Upper lobe of left lung (tissue), 6 donors: ENCODE data around the gene PDIA6. TPM values are rescaled to one million over a fixed set of nuclear protein-coding genes. Genes with fewer than 3 reads are reported as not detected.

Experiments
- ATAC-seq, 2 donors: fragments of 200-7000 bp; cut with Tn5 transposase; one replicate each; pipeline ENCODE4 v1.9.1; 2022; ENCODE audit warnings: mild to moderate bottlenecking in 2 of 2, moderate library complexity in 2 of 2; ENCODE audit not compliant: low FRiP score in 2 of 2
- DNase-seq, 2 donors: peaks; one replicate each; pipeline ENCODE4 v3.0.0-alpha.2; 2019 to 2020
- H3K27ac ChIP-seq, 4 donors: fragments of 200-600 bp; sonication (generic); one replicate each; pipeline ENCODE4 v1.5.1; 2016 to 2019
- H3K27me3 ChIP-seq, 4 donors: fragments of 200-600 bp; sonication (generic); one replicate each; pipeline ENCODE4 v1.5.1; 2017 to 2019
- H3K36me3 ChIP-seq, 4 donors: fragments of 200-600 bp; sonication (generic); one replicate each; pipeline ENCODE4 v1.5.1; 2016 to 2019
- H3K4me1 ChIP-seq, 4 donors: fragments of 200-600 bp; sonication (generic); one replicate each; pipeline ENCODE4 v1.5.1; 2018 to 2019
- H3K4me3 ChIP-seq, 4 donors: fragments of 200-600 bp; sonication (generic); one replicate each; pipeline ENCODE4 v1.5.1; 2017 to 2019; ENCODE audit warnings: mild to moderate bottlenecking in 2 of 4, moderate library complexity in 1 of 4
- H3K9me3 ChIP-seq, 4 donors: fragments of 200-600 bp; sonication (generic); one replicate each; pipeline ENCODE4 v1.5.1; 2018 to 2019
- CTCF ChIP-seq, 6 experiments: fragments of 450-650 bp in 4 of 6; fragments of 200-600 bp in 2 of 6; sonication (generic) in 2 of 6; IDR thresholded peaks; one replicate each; pipeline ENCODE4 v1.5.1; 2016 to 2019; ENCODE audit warnings: antibody characterized with exemption in 6 of 6
- EP300 ChIP-seq, 4 donors: sonication (generic); formaldehyde crosslinking; IDR thresholded peaks; one replicate each; pipeline ENCODE4 v1.5.1; 2017; ENCODE audit warnings: antibody characterized with exemption in 4 of 4, control low read depth in 2 of 4
- POLR2A ChIP-seq, 4 donors: fragments of 450-650 bp; IDR thresholded peaks; one replicate each; pipeline ENCODE4 v1.5.1; 2016 to 2017; ENCODE audit warnings: antibody characterized with exemption in 4 of 4, mild to moderate bottlenecking in 2 of 4
- POLR2AphosphoS5 ChIP-seq, 2 donors: sonication (generic); formaldehyde crosslinking; IDR thresholded peaks; one replicate each; pipeline ENCODE4 v1.5.1; 2017; ENCODE audit warnings: antibody characterized with exemption in 2 of 2
- WGBS, 2 donors: methylation state at CpG; one replicate each; pipeline ENCODE4 v1.1.5; 2017 to 2018; 5-methylcytosine and 5-hydroxymethylcytosine counted together
- total RNA-seq, 6 donors: library from RNA; depleted of rRNA in 4 of 6; stranded (reverse); fragments of >200 nt in 4 of 6; gene quantifications; one replicate each; pipeline versions ENCODE4 v1.1.0 to v1.2.1, GENCODE V29; 2016 to 2021
- donor health status: DM: no; HTN: no; CAD: no; lungs with moderate emphysema.
- donor health status: DM: no; HTN: yes; CAD: no; lungs with severe emphysema.

PDIA6 gene
- total RNA-seq, 6 donors from 2014 or later, result 32.5 to 209 (median 122) TPM

- TF ChIP-seq POLR2A (IDR thresholded peaks at IDR 0.05), result no peak
- TF ChIP-seq POLR2AphosphoS5 (IDR thresholded peaks at IDR 0.05), result no peak
- no peak for TF ChIP-seq CTCF (IDR thresholded peaks at IDR 0.05)
- no peak for TF ChIP-seq EP300 (IDR thresholded peaks at IDR 0.05)
- no peak for ATAC-seq
These were observed 12.4 kb downstream of the PDIA6 start for GRCh38 chr2:10800163-10800562.

DNA sequence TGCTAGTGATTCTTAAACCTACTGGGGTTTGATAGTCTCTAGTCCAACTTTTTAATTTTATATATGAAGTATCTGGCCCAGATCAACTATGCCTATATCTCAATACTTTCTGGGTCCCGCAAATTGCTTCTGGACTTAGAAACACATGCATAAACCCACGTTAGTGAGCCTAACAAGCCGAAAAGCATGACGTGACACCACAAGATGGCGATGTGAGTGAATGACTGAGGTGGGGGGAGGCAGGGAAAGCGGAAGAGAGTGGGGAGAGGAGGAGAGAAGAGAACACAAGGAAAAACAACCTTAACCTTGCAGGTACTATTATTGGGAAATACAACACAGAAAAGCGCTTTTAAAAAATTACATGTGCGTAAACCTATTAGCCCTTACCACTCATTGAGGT, 13.8 kb downstream of the PDIA6 start:
- peaks cover 9 to 78% (median 47%) of the 10 kb centered on the region in 4 donors for H3K36me3 ChIP-seq

More at GRCh38 chr2:10800163-10800562, 12.4 kb downstream of the PDIA6 start:
- no peaks in the 10 kb centered on the region for H3K27me3 ChIP-seq
- H3K27ac ChIP-seq, result no peak overlapping the region
- H3K9me3 ChIP-seq, result no peaks in the 10 kb centered on the region
- H3K4me1 ChIP-seq, result no peaks in the 10 kb centered on the region
- no peak overlapping the region for H3K4me3 ChIP-seq
- H3K36me3 ChIP-seq, result peaks cover 9 to 65% (median 40%) of the 10 kb centered on the region in 4 donors
- no peak for DNase-seq
- 92 to 96% methylated on average over 4 of the region's 4 CpGs for WGBS, 2 donors

DNA sequence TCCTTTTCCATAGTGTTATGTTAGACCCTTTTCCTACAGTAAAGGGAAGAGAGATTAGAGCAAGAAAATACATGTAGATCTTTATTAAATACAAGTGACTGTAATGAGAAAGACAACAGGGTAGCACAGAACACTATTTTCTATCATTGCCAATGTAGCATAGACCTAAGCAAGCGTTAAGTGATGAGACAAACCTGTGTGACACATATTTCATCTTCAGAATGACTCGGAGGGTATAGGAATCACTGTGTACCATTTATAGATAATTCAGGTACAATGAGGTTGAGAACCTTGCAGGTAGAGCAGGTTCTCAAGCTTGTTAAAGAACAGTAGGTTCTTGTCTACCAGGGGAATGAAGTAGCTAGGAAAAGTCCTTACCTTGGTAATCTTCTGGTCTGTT, 15.9 kb downstream of the PDIA6 start:
- H3K27me3 ChIP-seq, result no peaks in the 10 kb centered on the region
- TF ChIP-seq EP300 (IDR thresholded peaks at IDR 0.05) (no peak), CTCF (IDR thresholded peaks at IDR 0.05) (no peak)
- DNase-seq (no peak), ATAC-seq (no peak)
- WGBS, 2 donors, result 95 to 96% methylated on average over 2 of the region's 2 CpGs
- no peaks in the 10 kb centered on the region for H3K4me1 ChIP-seq
- no peak overlapping the region for H3K27ac ChIP-seq
- no peaks in the 10 kb centered on the region for H3K9me3 ChIP-seq
- H3K4me3 ChIP-seq, result no peak overlapping the region
- H3K36me3 ChIP-seq, result peaks cover 9 to 96% (median 61%) of the 10 kb centered on the region in 4 donors

More for the DNA sequence above, 13.8 kb downstream of the PDIA6 start:
- no peak for TF ChIP-seq POLR2A (IDR thresholded peaks at IDR 0.05)
- no peak for TF ChIP-seq EP300 (IDR thresholded peaks at IDR 0.05)
- TF ChIP-seq POLR2AphosphoS5 (IDR thresholded peaks at IDR 0.05), result no peak
- TF ChIP-seq CTCF (IDR thresholded peaks at IDR 0.05), result no peak
- Histone ChIP-seq H3K27me3 (no peaks in the 10 kb centered on the region), H3K9me3 (no peaks in the 10 kb centered on the region), H3K4me3 (no peak overlapping the region), H3K4me1 (no peaks in the 10 kb centered on the region), H3K27ac (no peak overlapping the region)
- 84 to 91% methylated on average over 8 of the region's 8 CpGs for WGBS, 2 donors
- no peak for ATAC-seq
- no peak for DNase-seq

DNA sequence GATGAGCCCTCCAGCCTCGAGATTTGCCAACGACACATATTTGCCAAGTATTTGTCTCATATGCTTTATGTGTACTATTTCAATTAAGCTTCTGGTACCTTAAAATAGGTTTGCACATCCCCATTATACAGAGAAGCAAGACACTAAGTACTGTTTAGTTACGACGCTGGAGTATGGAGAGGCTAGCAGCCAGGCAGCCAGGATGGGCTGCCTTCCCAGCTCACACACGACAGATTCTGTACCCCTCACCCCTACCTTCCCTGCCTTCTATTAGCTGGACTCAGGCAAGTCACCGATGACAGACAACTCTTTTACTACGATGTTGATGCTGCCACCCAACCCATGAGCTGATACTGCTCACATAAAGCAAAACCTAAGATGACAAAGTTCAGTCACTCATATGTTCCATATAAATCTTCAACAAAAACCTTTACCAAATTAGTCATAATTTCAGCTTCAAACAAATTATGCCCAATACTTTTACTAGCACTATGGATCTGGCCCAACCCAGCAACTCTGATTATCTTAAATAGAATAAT, 17.0 kb downstream of the PDIA6 start:
- Histone ChIP-seq H3K36me3 (peaks cover 12 to 96% (median 60%) of the 10 kb centered on the region in 4 donors), H3K9me3 (no peaks in the 10 kb centered on the region), H3K4me3 (no peak overlapping the region), H3K27me3 (no peaks in the 10 kb centered on the region), H3K27ac (no peak overlapping the region), H3K4me1 (peaks cover 0 to 8% (median 0%) of the 10 kb centered on the region in 4 donors)
- ATAC-seq (no peak), DNase-seq (no peak)
- 69% methylated on average over 7 of the region's 7 CpGs for WGBS, 2 donors
- TF ChIP-seq POLR2AphosphoS5 (IDR thresholded peaks at IDR 0.05), result no peak
- no peak for TF ChIP-seq CTCF (IDR thresholded peaks at IDR 0.05)
- no peak for TF ChIP-seq EP300 (IDR thresholded peaks at IDR 0.05)
- no peak for TF ChIP-seq POLR2A (IDR thresholded peaks at IDR 0.05)

- Histone ChIP-seq H3K4me3 (no peak overlapping the region), H3K27me3 (no peaks in the 10 kb centered on the region), H3K27ac (no peak overlapping the region), H3K9me3 (no peaks in the 10 kb centered on the region), H3K36me3 (peaks cover 13 to 96% (median 63%) of the 10 kb centered on the region in 4 donors), H3K4me1 (peaks cover 0 to 12% (median 0%) of the 10 kb centered on the region in 4 donors)
- TF ChIP-seq CTCF (IDR thresholded peaks at IDR 0.05) (no peak), EP300 (IDR thresholded peaks at IDR 0.05) (no peak), POLR2AphosphoS5 (IDR thresholded peaks at IDR 0.05) (no peak), POLR2A (IDR thresholded peaks at IDR 0.05) (no peak)
- WGBS, 2 donors, result 62 to 75% methylated on average over 5 of the region's 5 CpGs
- DNase-seq, result no peak
- no peak for ATAC-seq
These were observed 17.7 kb downstream of the PDIA6 start for GRCh38 chr2:10794876-10795275.
